SK-N-SH (cell line): ENCODE results near the gene IMPDH1.

ENCODE experiments used
- TF ChIP-seq, protein P1 (sequence below): IDR thresholded peaks from 2 replicates; pipeline ENCODE4 v1.4.0; 2012; ENCODE audit warnings: low read depth
- TF ChIP-seq, protein P2 (sequence below): IDR thresholded peaks from 2 replicates; pipeline ENCODE4 v1.6.1; 2012; ENCODE audit warnings: mild to moderate bottlenecking, low read depth, low read length, moderate library complexity

DNA sequence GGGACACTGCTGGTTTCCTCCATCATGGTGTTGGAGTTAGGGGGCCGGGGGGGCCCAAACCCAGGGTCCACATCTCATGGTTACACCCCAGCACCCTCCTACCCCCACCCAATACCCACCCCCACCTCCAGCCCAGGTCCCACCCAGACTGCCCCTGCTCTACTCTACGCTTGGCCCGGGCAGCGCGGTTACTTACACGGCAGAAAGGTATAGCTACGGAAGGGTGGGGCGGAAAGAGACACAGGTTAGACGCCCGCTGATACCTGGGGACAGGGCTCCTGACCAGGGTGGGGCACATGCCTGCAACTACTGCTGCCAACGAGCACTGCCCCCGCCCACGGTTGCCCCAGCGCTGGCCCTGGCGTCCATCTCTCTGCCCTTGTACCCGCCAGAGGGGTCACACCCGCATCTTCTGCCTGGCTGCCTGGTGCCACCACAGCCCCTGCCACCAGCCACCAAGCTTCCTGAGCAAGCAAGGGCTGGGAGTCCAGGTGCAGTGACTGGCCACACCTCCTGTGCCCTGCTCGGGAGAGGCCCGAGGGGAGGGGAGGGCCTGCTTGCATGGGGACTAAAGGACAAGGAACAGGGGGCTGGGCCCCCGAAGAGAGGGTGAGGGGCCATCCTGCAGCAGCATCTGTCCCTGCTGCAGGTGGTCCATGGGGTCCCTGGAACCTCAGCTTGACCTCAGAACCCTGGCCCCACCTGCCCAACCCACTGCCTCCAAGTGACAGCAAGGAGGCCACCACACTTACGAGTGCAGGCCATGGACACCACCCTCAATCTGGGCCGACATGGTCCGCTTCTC is 16.1 kb downstream of the IMPDH1 start:
- TF ChIP-seq, protein P1, sequence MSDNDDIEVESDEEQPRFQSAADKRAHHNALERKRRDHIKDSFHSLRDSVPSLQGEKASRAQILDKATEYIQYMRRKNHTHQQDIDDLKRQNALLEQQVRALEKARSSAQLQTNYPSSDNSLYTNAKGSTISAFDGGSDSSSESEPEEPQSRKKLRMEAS: no peak
- TF ChIP-seq, protein P2, sequence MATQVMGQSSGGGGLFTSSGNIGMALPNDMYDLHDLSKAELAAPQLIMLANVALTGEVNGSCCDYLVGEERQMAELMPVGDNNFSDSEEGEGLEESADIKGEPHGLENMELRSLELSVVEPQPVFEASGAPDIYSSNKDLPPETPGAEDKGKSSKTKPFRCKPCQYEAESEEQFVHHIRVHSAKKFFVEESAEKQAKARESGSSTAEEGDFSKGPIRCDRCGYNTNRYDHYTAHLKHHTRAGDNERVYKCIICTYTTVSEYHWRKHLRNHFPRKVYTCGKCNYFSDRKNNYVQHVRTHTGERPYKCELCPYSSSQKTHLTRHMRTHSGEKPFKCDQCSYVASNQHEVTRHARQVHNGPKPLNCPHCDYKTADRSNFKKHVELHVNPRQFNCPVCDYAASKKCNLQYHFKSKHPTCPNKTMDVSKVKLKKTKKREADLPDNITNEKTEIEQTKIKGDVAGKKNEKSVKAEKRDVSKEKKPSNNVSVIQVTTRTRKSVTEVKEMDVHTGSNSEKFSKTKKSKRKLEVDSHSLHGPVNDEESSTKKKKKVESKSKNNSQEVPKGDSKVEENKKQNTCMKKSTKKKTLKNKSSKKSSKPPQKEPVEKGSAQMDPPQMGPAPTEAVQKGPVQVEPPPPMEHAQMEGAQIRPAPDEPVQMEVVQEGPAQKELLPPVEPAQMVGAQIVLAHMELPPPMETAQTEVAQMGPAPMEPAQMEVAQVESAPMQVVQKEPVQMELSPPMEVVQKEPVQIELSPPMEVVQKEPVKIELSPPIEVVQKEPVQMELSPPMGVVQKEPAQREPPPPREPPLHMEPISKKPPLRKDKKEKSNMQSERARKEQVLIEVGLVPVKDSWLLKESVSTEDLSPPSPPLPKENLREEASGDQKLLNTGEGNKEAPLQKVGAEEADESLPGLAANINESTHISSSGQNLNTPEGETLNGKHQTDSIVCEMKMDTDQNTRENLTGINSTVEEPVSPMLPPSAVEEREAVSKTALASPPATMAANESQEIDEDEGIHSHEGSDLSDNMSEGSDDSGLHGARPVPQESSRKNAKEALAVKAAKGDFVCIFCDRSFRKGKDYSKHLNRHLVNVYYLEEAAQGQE: no peak
